GM12874 (cell line): ENCODE measurements around the gene YAP1.

ENCODE experiments used
- CTCF ChIP-seq: IDR thresholded peaks from 2 replicates; pipeline ENCODE4 v1.5.1; 2011; ENCODE audit warnings: low read depth, mild to moderate bottlenecking, control low read depth, low read length, moderate library complexity; ENCODE audit not compliant: insufficient read depth

Gene YAP1

GRCh38 chr11:102111011-102111786 lies 952 bp downstream of the YAP1 start:
- TF ChIP-seq CTCF: no peak

- no peak for TF ChIP-seq CTCF
These were observed 1.7 kb downstream of the YAP1 start for GRCh38 chr11:102111787-102112508.

- TF ChIP-seq CTCF: no peak
These were observed 2.2 kb downstream of the YAP1 start for GRCh38 chr11:102112509-102112821.

GRCh38 chr11:102114032-102114431 lies 3.8 kb downstream of the YAP1 start:
- no peak for TF ChIP-seq CTCF

GRCh38 chr11:102115557-102115956 lies 5.3 kb downstream of the YAP1 start:
- TF ChIP-seq CTCF: no peak

- TF ChIP-seq CTCF: no peak
These were observed 6.4 kb downstream of the YAP1 start for GRCh38 chr11:102116453-102117205.

- no peak for TF ChIP-seq CTCF
These were observed 7.3 kb downstream of the YAP1 start for GRCh38 chr11:102117472-102118113.
